Gastrocnemius medialis (tissue), 4 donors: Measurements from ENCODE around the gene ZNF750. TPM values are rescaled to one million over a fixed set of nuclear protein-coding genes. Genes with fewer than 3 reads are reported as not detected.
A peak's percentile ranks its signal among the peaks of the same experiment; 100 is the strongest.

Source experiments
- ATAC-seq, 2 donors: fragments of 150-250 bp; one replicate each; pipeline ENCODE4 v1.9.1; 2016
- DNase-seq, 2 donors: peaks; one replicate each; pipeline ENCODE4 v3.0.0-alpha.2; 2019
- H3K27ac ChIP-seq, 4 donors: fragments of 200-600 bp; sonication (generic); 1 replicate in 1 of 4; 2 replicates in 3 of 4; pipeline ENCODE4 v1.5.1; 2016 to 2018; ENCODE audit warnings: mild to moderate bottlenecking in 2 of 4, moderate library complexity in 1 of 4
- H3K27me3 ChIP-seq, 3 donors: fragments of 200-600 bp; sonication (generic) in 2 of 3; 1 replicate in 1 of 3; 2 replicates in 2 of 3; pipeline versions ENCODE4 v1.5.1 to v1.6.0; 2016 to 2019; ENCODE audit warnings: mild to moderate bottlenecking in 1 of 3, moderate library complexity in 1 of 3
- H3K36me3 ChIP-seq, 2 donors: fragments of 200-600 bp; sonication (generic) in 1 of 2; one replicate each; pipeline ENCODE4 v1.5.1; 2017 to 2018
- H3K4me1 ChIP-seq, 2 donors: fragments of 200-600 bp; sonication (generic) in 1 of 2; one replicate each; pipeline ENCODE4 v1.5.1; 2016 to 2017; ENCODE audit warnings: mild to moderate bottlenecking in 2 of 2
- H3K4me3 ChIP-seq, 4 donors: fragments of 200-600 bp; sonication (generic) in 3 of 4; 1 replicate in 1 of 4; 2 replicates in 3 of 4; pipeline ENCODE4 v1.5.1; 2016 to 2019; ENCODE audit warnings: mild to moderate bottlenecking in 2 of 4
- H3K9me3 ChIP-seq, 3 donors: fragments of 200-600 bp; sonication (generic) in 2 of 3; 1 replicate in 1 of 3; 2 replicates in 2 of 3; pipeline ENCODE4 v1.5.1; 2016 to 2019
- POLR2A ChIP-seq, 2 donors: fragments of 450-650 bp; IDR thresholded peaks; one replicate each; pipeline ENCODE4 v1.6.1; 2017; ENCODE audit warnings: antibody characterized with exemption in 2 of 2, mild to moderate bottlenecking in 2 of 2, moderate library complexity in 2 of 2
- in situ Hi-C, 4 donors: fragments of 200-750 bp; cut with MboI; loops; one replicate each; pipeline versions ENCODE4 v1.15.0 to v1.8.0; 2017; ENCODE audit warnings: low sequenced_read_pairs in 4 of 4
- intact Hi-C: fragments of 100-400 bp; cut with DNase I; formaldehyde crosslinking; loops from one replicate; pipeline ENCODE4 v1.15.1; 2023; ENCODE audit warnings: low total_unique reads
- total RNA-seq, 4 donors: library from RNA; depleted of rRNA; stranded (reverse); fragments of >200 nt; gene quantifications; one replicate each; pipeline versions ENCODE4 v1.1.0 to v1.2.3, GENCODE V29; 2016
- TF ChIP-seq, protein P1 (sequence below), 5 experiments: fragments of 450-650 bp in 3 of 5; fragments of 200-600 bp in 2 of 5; sonication (generic) in 2 of 5; IDR thresholded peaks in 4 of 5; conservative IDR thresholded peaks in 1 of 5; 1 replicate in 4 of 5; 2 replicates in 1 of 5; pipeline ENCODE4 v1.5.1; 2016 to 2019; ENCODE audit warnings: antibody characterized with exemption in 5 of 5, mild to moderate bottlenecking in 3 of 5, moderate library complexity in 3 of 5

ZNF750 gene
- total RNA-seq, 4 donors from 2014 or later = 2.5 to 17.8 (median 11.7) TPM

DNA sequence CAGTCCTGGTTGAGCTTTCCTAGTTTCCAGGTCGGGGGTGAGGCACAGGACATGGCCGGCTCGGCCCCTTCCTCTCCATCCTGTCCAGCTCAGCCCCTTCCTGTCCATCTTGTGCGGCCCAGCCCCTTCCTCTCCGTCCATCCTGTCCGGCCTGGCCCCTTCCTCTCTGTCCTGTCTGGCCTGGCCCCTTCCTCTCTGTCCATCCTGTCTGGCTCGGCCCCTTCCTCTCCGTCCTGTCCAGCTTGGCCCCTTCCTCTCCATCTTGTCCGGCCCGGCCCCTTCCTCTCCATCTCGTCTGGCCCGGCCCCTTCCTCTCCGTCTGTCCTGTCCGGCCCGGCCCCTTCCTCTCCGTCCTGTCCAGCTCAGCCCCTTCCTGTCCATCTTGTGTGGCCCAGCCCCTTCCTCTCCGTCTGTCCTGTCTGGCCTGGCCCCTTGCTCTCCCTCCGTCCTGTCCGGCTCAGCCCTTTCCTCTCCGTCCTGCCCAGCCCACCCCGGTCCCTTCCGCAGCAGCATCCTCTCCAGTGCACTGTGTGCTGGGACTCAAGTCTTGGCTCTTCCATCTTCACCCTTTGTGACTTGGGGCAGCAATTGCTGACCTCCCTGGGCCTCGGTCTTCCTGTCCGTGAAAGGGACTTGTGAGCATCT, 5.5 kb upstream of the ZNF750 start:
- peak overlapping the region; percentile 25 to 45 (median 40) for H3K4me3 ChIP-seq
- intact Hi-C loops (no loop called here), in situ Hi-C loops (no loop called here)
- peaks cover 0 to 12% of the 10 kb centered on the region in 2 donors for H3K4me1 ChIP-seq
- DNase-seq (no peak), ATAC-seq (peak; percentile 23 to 40)
- H3K27me3 ChIP-seq = no peaks in the 10 kb centered on the region
- TF ChIP-seq, protein P1, sequence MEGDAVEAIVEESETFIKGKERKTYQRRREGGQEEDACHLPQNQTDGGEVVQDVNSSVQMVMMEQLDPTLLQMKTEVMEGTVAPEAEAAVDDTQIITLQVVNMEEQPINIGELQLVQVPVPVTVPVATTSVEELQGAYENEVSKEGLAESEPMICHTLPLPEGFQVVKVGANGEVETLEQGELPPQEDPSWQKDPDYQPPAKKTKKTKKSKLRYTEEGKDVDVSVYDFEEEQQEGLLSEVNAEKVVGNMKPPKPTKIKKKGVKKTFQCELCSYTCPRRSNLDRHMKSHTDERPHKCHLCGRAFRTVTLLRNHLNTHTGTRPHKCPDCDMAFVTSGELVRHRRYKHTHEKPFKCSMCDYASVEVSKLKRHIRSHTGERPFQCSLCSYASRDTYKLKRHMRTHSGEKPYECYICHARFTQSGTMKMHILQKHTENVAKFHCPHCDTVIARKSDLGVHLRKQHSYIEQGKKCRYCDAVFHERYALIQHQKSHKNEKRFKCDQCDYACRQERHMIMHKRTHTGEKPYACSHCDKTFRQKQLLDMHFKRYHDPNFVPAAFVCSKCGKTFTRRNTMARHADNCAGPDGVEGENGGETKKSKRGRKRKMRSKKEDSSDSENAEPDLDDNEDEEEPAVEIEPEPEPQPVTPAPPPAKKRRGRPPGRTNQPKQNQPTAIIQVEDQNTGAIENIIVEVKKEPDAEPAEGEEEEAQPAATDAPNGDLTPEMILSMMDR (IDR thresholded peaks at IDR 0.05 in 4 of 5, conservative IDR thresholded peaks at IDR 0.05 in 1 of 5) = no peak
- TF ChIP-seq POLR2A (IDR thresholded peaks at IDR 0.05) = no peak
- H3K36me3 ChIP-seq = no peaks in the 10 kb centered on the region
- no peaks in the 10 kb centered on the region for H3K9me3 ChIP-seq
- peak overlapping the region in 3 of 4 donors; percentile 49 to 69 (median 68) for H3K27ac ChIP-seq

DNA sequence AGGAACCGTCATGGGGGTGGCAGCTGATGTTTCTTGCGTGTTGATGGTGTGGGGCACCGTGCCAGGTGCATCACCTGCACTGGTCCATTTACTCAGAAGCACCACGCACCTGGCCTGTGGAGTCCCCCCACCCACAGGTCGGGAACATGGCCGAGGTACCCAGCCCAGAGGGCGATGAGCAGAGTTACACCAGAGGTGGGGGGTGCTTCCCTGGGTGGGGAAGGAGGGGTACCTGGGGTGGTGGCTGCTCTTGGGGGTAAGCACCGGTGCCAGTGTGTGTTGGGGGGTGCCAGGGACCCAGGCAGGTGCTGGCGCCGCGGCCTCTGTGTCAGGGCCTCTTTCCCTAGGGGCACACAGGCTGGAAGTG, 5.0 kb upstream of the ZNF750 start:
- Histone ChIP-seq H3K9me3 (no peaks in the 10 kb centered on the region), H3K4me1 (peaks cover 0 to 12% of the 10 kb centered on the region in 2 donors), H3K36me3 (no peaks in the 10 kb centered on the region), H3K4me3 (peak overlapping the region in 3 of 4 donors; percentile 25 to 45 (median 40)), H3K27me3 (no peaks in the 10 kb centered on the region), H3K27ac (peak overlapping the region in 3 of 4 donors; percentile 47 to 69 (median 68))
- DNase-seq (no peak), ATAC-seq (no peak)
- intact Hi-C loops = no loop called here
- TF ChIP-seq, protein P1 (IDR thresholded peaks at IDR 0.05 in 4 of 5, conservative IDR thresholded peaks at IDR 0.05 in 1 of 5) = no peak
- TF ChIP-seq POLR2A (IDR thresholded peaks at IDR 0.05) = no peak
- in situ Hi-C loops = no loop called here

DNA sequence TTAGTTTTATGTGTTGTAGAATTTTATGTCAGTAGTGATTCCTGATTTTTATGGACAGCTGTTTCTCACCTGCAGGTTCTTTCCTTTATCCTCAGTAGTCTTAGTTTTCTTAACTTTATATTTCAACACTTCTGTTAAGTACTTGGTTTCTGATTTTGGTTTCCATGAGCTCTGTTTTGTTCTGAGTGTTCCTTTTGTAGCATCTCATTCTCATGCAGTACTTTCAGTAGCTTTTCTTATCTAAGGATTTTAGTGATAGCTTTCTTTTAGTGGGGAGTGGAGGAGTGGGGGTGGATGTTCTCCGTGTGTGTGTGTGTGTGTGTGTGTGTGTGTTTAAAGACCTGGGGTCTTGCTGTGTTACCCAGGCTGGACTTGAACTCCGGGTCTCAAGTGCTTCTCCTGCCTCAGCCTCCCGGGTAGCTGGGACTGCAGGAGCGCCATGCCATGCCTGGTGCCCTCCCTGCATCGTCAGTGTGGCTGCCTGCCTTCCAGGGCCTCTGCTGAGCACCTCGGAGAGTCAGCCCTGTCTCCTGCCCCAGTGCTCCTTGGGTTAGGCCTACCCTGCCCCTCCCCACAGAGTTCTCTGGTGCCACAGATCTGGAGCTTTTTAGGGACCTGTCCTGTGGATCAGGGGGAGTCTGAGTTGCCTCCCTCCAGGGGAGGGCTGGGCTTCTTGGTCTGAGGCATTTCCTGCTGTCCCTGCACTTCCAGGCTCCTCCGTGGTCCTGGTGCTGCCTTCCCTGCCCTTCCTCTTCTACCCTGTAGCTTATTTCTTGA, 4.3 kb upstream of the ZNF750 start:
- H3K4me1 ChIP-seq = peaks cover 0 to 12% of the 10 kb centered on the region in 2 donors
- in situ Hi-C loops (no loop called here), intact Hi-C loops (no loop called here)
- TF ChIP-seq, protein P1 (IDR thresholded peaks at IDR 0.05 in 4 of 5, conservative IDR thresholded peaks at IDR 0.05 in 1 of 5) = no peak
- TF ChIP-seq POLR2A (IDR thresholded peaks at IDR 0.05) = no peak
- no peak overlapping the region for H3K4me3 ChIP-seq
- H3K27me3 ChIP-seq = no peaks in the 10 kb centered on the region
- no peak for DNase-seq
- no peaks in the 10 kb centered on the region for H3K9me3 ChIP-seq
- ATAC-seq = no peak
- H3K27ac ChIP-seq = peak overlapping the region in 3 of 4 donors; percentile 47 to 69 (median 68)
- H3K36me3 ChIP-seq = no peaks in the 10 kb centered on the region

DNA sequence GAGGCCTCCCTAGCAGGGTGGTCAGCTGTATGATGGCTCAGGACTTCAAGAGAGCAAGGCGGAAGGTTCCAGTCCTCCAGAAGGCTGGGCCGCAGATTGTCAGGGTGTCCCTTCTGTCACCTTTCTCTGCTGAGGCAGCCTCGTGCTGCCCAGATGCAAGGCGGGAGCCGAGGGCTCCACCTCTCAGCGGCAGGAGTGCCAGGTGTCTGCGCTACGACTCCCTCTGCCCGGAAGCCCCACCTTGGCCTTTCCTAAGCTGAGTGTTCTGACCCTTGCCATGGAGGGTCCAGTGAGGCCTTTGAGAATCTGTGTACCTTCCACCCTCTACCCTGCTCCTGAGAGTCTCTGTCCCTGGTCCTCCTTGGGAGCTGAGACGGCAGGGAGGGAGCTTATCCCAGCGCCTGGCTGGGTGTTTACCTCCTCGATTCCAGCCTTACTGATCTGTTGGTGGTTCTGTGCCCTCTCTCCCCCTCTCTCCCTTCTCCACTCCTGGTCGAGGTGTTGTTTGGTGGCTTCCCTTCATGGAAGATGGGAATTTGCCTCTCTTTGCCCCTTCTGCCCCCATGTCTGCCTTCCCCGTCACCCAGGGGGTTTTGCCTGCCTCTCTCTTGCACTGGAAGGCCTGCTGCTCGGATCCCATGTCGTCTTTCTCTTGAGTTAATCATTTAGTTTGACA, 2.2 kb upstream of the ZNF750 start:
- H3K4me3 ChIP-seq = no peak overlapping the region
- TF ChIP-seq POLR2A (IDR thresholded peaks at IDR 0.05) = no peak
- TF ChIP-seq, protein P1 (IDR thresholded peaks at IDR 0.05 in 4 of 5, conservative IDR thresholded peaks at IDR 0.05 in 1 of 5) = no peak
- peak overlapping the region in 1 of 4 donors; percentile 2 for H3K27ac ChIP-seq
- no peaks in the 10 kb centered on the region for H3K36me3 ChIP-seq
- peaks cover 12 to 25% of the 10 kb centered on the region in 2 donors for H3K4me1 ChIP-seq
- in situ Hi-C loops (no loop called here), intact Hi-C loops (no loop called here)
- no peak for ATAC-seq
- DNase-seq = no peak
- no peaks in the 10 kb centered on the region for H3K27me3 ChIP-seq
- no peaks in the 10 kb centered on the region for H3K9me3 ChIP-seq
